ENCODE results near the gene EMP1.

The EMP1 gene

GRCh38 chr12:13196130-13196921 is at the start of gene EMP1:
Gene EMP1, plus strand, starts transcription at chr12:13196726. Its CDS starts 14,785 bp downstream, at chr12:13211511.
- peak in 13 of 14 donors; percentile 8 to 81 (median 58) for DNase-seq

GRCh38 chr12:13147688-13148484 is 48.6 kb upstream of the EMP1 start:
- no peak for DNase-seq

- no peak for DNase-seq
These were observed 48.1 kb upstream of the EMP1 start for GRCh38 chr12:13148485-13148847.

DNA sequence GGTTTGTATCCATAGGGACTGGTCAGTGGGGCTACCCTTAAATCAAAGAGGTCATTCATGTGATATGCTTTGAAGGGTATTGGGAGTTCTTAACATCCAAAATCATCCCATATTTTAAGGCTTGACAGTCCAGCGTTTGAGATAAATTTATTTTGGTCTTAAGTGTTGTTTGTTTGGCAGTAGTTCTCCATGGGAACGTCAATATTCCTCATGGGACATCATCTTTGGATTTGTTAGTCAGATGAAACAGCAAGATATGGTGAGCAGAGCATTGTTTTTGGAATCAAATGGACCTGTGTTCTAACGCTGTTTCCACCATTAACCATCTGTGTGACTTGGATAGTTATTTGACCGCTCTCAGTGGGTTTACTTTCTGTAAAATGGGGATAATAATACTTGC is 47.1 kb upstream of the EMP1 start:
- no peak for DNase-seq

GRCh38 chr12:13152281-13152680 is 44.2 kb upstream of the EMP1 start:
- no peak for DNase-seq

DNA sequence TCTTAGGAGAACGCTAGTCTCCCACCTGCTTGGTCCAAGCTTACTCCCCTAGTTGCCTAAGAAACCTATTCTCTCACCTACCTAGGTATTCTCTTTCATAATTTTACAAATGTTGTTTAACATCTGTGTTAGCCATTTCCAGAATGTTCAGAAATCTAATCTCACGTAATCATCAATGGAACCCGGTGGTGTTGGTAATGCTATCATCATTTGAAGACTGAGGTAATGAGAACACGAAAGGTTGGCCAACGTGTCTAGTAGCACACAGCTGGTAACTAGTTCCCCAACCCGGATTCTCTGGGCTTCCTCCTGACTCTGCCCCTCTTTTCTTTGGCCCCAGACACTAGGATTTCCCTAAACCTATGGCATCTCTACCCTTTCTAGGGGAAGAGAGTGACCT is 43.8 kb upstream of the EMP1 start:
- no peak for DNase-seq

DNA sequence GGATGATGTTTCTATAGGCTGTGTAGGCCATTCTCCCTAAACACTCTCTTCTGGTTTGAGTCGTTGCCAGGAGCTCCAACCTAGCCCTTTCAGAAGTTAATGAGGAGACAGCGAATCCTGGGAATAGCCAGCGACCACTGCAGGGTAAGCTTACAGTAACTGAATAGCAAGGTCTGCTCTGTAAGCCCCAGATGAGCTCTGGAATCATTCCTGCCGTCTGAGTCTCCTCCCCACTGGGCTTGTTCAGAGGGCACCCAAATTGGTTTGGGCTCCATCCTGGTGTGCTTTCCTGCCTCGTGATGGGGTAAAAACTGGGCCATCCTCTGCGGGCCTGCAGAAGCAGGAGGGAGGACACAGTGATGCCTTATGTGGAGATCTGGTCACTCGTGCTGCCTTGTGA is 43.3 kb upstream of the EMP1 start:
- DNase-seq = no peak

GRCh38 chr12:13154027-13154538 is 42.4 kb upstream of the EMP1 start:
- no peak for DNase-seq

DNA sequence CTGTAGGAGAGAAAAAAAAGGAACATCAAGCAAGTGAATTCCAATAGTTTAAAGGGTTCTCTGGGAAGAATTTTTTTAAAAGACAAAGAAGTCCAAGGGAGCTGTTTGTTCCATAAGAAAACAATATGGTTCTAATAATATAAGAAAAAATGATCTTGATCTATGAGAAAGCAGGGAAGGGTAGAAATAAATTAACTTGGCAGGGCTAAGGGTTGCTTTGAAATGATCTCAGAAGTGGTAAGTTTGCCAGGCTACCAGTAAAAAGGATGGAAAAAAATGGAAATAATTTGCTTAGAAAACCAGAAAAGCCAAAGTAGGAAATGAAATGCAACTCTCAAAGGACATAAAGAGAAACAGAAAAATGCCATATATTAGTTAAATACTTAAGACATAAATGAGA is 41.7 kb upstream of the EMP1 start:
- DNase-seq = no peak

DNA sequence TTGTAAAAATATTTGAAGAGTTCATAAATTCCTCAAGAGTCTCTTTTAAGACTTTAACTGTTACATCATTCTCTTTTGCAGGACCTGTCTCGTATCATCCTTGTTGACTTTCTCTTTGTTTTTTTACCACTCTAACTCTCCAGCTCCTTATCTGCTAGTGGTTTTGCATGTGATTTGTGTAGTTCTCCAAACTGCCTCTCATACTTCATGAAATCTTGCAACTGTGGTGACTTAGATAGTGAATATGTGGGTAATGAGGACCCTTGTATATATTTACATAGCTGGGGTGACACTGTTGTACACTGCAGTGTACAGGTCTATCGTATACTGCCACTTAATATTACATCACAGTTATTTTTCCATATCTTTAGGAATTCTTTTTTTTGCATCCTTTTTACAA is 40.2 kb upstream of the EMP1 start:
- DNase-seq = no peak

GRCh38 chr12:13161172-13161571 is 35.4 kb upstream of the EMP1 start:
- no peak for DNase-seq

DNA sequence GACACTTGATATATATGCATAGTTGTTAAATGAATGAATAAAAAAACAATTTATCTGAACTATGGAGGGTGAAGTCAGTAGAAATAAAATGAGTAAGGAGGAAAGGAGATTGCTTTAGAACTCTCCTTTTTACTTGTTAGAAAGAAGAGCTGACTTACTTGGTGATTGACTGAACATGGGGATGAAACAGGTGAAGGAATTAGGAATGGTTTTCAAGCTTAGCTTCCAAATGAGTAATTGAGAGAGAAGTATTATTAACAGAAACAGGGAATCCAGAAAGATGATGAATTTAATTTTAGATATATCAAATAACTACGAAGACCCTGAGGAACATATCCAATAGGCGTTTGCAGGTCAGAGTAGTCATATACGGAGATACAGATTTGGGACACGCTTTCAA is 33.6 kb upstream of the EMP1 start:
- DNase-seq = no peak

- no peak for DNase-seq
These were observed 32.5 kb upstream of the EMP1 start for GRCh38 chr12:13163868-13164635.

DNA sequence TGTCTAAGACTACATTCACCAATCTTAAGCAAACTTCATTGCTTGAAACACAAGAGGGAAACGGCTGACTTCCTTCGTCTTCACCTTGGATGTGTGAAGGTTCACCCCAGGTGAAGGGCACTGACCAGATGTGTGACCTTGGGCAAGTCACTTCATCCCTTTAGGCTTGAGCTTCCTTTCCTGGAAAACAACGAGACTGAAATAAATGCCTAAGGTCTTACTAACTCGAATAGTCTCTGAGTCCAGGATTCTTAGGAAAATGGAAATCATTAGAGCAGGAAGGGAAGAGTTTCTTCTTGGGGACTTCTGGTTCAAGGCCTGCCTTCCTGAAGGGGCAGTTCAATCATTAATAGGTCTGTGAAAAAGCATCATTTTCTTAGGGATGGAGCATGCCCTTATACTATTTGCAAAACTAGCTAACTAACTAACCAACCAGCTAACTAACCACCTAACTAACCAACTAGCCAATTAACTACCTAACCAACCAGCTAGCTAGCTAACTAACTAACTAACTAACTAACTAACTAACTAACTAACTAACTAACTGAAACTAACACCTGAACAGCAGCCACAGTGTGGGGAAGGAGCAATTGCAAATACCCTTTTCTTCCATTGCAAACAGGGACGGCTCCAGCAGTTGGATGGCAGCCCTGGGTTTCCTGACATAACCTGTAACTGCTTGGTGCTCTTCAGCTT is 31.5 kb upstream of the EMP1 start:
- DNase-seq = no peak

GRCh38 chr12:13165617-13166041 is 30.9 kb upstream of the EMP1 start:
- peak in 3 of 14 donors; percentile 3 to 75 (median 48) for DNase-seq

GRCh38 chr12:13167226-13167625 is 29.3 kb upstream of the EMP1 start:
- no peak for DNase-seq

GRCh38 chr12:13167906-13168305 is 28.6 kb upstream of the EMP1 start:
- no peak for DNase-seq

GRCh38 chr12:13169272-13169671 is 27.3 kb upstream of the EMP1 start:
- no peak for DNase-seq

DNA sequence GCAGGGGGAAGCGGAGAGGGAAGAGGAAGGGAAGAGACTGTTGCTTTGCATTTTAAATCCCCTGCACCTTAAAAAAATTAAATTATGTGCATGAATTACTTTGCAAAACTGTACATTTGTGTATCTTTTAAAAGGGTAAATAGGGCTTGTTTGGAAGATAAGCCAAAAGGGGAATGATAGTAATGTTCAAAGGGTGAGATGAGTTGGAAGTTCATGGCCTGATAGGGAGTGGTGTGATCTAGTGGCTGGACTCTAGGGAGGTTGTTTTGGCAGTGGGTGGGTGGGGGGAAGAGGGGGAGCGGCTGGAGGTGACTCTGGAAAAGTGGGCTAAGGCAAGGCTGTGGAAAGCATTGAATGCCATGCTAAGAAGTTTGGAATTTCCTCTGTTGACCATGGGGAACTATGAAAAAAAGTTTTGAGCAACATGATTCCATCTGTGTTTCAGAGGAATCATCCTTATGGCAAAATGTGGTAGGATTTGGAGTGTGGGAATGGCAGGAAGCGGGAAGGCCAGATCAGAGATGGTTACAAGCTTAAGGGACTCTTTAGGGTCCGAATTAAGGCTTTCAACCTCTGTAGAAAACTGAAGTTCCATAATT is 25.5 kb upstream of the EMP1 start:
- DNase-seq = no peak

- peak in 2 of 14 donors; percentile 5 to 35 for DNase-seq
These were observed 24.3 kb upstream of the EMP1 start for GRCh38 chr12:13171921-13172859.

All from C1 segment of cervical spinal cord (tissue), 14 donors.